OCI-LY1 (cell line): ENCODE measurements around the gene MAP7D1.

Source experiments
- H2AFZ ChIP-seq: fragments of 200-600 bp; sonication (generic), shearing (Covaris generic); 2 replicates; pipeline ENCODE4 v1.6.0; 2014; ENCODE audit warnings: antibody characterized with exemption, mild to moderate bottlenecking, low read length
- H3F3A ChIP-seq: fragments of 200-600 bp; sonication (generic), shearing (Covaris generic); 2 replicates; pipeline ENCODE4 v1.6.0; 2014; ENCODE audit warnings: mild to moderate bottlenecking, antibody characterized with exemption, low read length, moderate library complexity; ENCODE audit not compliant: insufficient read depth
- H3K27ac ChIP-seq: fragments of 200-600 bp; sonication (generic); 2 replicates; pipeline ENCODE4 v1.5.1; 2014; ENCODE audit warnings: low read length, mixed run types, mild to moderate bottlenecking, low read depth; ENCODE audit not compliant: poor library complexity, severe bottlenecking
- H3K27me3 ChIP-seq: fragments of 200-600 bp; sonication (generic); 2 replicates; pipeline ENCODE4 v1.6.0; 2014; ENCODE audit warnings: antibody characterized with exemption, mild to moderate bottlenecking, low read length, moderate library complexity; ENCODE audit not compliant: insufficient read depth
- H3K36me3 ChIP-seq: fragments of 200-600 bp; sonication (generic); 2 replicates; pipeline ENCODE4 v1.6.1; 2014; ENCODE audit warnings: mild to moderate bottlenecking, antibody characterized with exemption, low read length, moderate library complexity, mixed read lengths; ENCODE audit not compliant: insufficient read depth
- H3K4me1 ChIP-seq: fragments of 200-600 bp; sonication (generic); 2 replicates; pipeline ENCODE4 v1.5.1; 2014; ENCODE audit warnings: mild to moderate bottlenecking, low read length, moderate library complexity; ENCODE audit not compliant: insufficient read depth, severe bottlenecking
- H3K4me2 ChIP-seq: fragments of 200-600 bp; sonication (generic), shearing (Covaris generic); 2 replicates; pipeline ENCODE4 v1.6.1; 2014; ENCODE audit warnings: low read length
- H3K4me3 ChIP-seq: fragments of 200-600 bp; sonication (generic); 2 replicates; pipeline ENCODE4 v1.5.1; 2014; ENCODE audit warnings: low read length, low read depth, mild to moderate bottlenecking, mixed read lengths; ENCODE audit not compliant: poor library complexity, severe bottlenecking
- H3K79me2 ChIP-seq: fragments of 200-600 bp; shearing (Covaris generic); 2 replicates; pipeline ENCODE4 v1.6.1; 2016; ENCODE audit warnings: mixed run types, low read length, mixed read lengths; ENCODE audit not compliant: insufficient read depth
- H3K9ac ChIP-seq: fragments of 200-600 bp; sonication (generic), shearing (Covaris generic); 2 replicates; pipeline ENCODE4 v1.6.1; 2014; ENCODE audit warnings: mild to moderate bottlenecking, low read length, mixed read lengths
- H3K9me2 ChIP-seq: fragments of 200-600 bp; sonication (generic), shearing (Covaris generic); 2 replicates; pipeline ENCODE4 v1.6.1; 2014; ENCODE audit warnings: low read depth, mild to moderate bottlenecking, low read length, mixed read lengths
- H3K9me3 ChIP-seq: fragments of 200-600 bp; shearing (Covaris generic); 2 replicates; pipeline ENCODE4 v1.6.1; 2014; ENCODE audit warnings: low read length, mixed read lengths
- H4K20me1 ChIP-seq: fragments of 200-600 bp; sonication (generic), shearing (Covaris generic); 2 replicates; pipeline ENCODE4 v1.6.0; 2016; ENCODE audit warnings: mild to moderate bottlenecking, low read length; ENCODE audit not compliant: insufficient read depth
- EZH2 ChIP-seq: fragments of 200-600 bp; sonication (generic), shearing (Covaris generic); IDR thresholded peaks from 2 replicates; pipeline ENCODE4 v1.8.0; 2017; ENCODE audit warnings: borderline replicate concordance, mixed run types, mild to moderate bottlenecking, antibody characterized with exemption, low read length, moderate library complexity, mixed read lengths
- TF ChIP-seq, protein P1 (sequence below): fragments of 200-600 bp; sonication (generic), shearing (Covaris generic); IDR thresholded peaks from 2 replicates; pipeline ENCODE4 v1.5.1; 2017; ENCODE audit warnings: mild to moderate bottlenecking, antibody characterized with exemption, low read length, moderate library complexity, mixed read lengths

MAP7D1 gene

DNA sequence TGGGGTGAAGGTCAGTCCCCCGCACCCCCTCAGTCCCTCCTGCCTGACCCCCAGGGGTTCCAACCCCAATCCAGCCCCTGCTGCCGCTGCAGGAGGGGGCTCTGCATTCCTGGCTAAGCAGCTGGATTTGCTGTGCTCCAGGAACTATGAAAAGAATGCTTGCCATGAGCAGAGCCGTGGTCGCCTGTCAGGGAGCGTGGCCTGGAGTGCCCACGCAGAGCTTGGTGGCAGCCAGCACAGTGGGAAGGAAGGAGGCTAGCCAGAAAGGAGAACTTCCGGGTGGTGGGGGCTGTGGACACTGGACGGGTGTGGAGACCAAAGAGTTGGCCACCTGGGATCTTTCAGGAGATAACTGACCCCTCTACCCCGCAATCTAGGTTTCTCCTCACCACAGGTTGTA lies 36.5 kb upstream of the MAP7D1 start:
- no peak for TF ChIP-seq EZH2
- TF ChIP-seq, protein P1, sequence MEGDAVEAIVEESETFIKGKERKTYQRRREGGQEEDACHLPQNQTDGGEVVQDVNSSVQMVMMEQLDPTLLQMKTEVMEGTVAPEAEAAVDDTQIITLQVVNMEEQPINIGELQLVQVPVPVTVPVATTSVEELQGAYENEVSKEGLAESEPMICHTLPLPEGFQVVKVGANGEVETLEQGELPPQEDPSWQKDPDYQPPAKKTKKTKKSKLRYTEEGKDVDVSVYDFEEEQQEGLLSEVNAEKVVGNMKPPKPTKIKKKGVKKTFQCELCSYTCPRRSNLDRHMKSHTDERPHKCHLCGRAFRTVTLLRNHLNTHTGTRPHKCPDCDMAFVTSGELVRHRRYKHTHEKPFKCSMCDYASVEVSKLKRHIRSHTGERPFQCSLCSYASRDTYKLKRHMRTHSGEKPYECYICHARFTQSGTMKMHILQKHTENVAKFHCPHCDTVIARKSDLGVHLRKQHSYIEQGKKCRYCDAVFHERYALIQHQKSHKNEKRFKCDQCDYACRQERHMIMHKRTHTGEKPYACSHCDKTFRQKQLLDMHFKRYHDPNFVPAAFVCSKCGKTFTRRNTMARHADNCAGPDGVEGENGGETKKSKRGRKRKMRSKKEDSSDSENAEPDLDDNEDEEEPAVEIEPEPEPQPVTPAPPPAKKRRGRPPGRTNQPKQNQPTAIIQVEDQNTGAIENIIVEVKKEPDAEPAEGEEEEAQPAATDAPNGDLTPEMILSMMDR, result no peak
- no peak overlapping the region for H3K9ac ChIP-seq
- H2AFZ ChIP-seq, result no peak overlapping the region
- no peaks in the 10 kb centered on the region for H3K36me3 ChIP-seq
- no peaks in the 10 kb centered on the region for H3K9me2 ChIP-seq
- no peaks in the 10 kb centered on the region for H3K79me2 ChIP-seq
- H3K4me3 ChIP-seq, result no peak overlapping the region
- H3K4me1 ChIP-seq, result peaks cover 17% of the 10 kb centered on the region
- no peak overlapping the region for H3K27ac ChIP-seq
- H4K20me1 ChIP-seq, result no peaks in the 10 kb centered on the region
- H3K9me3 ChIP-seq, result no peaks in the 10 kb centered on the region
- no peaks in the 10 kb centered on the region for H3F3A ChIP-seq
- H3K27me3 ChIP-seq, result peaks cover 12% of the 10 kb centered on the region
- no peak overlapping the region for H3K4me2 ChIP-seq

DNA sequence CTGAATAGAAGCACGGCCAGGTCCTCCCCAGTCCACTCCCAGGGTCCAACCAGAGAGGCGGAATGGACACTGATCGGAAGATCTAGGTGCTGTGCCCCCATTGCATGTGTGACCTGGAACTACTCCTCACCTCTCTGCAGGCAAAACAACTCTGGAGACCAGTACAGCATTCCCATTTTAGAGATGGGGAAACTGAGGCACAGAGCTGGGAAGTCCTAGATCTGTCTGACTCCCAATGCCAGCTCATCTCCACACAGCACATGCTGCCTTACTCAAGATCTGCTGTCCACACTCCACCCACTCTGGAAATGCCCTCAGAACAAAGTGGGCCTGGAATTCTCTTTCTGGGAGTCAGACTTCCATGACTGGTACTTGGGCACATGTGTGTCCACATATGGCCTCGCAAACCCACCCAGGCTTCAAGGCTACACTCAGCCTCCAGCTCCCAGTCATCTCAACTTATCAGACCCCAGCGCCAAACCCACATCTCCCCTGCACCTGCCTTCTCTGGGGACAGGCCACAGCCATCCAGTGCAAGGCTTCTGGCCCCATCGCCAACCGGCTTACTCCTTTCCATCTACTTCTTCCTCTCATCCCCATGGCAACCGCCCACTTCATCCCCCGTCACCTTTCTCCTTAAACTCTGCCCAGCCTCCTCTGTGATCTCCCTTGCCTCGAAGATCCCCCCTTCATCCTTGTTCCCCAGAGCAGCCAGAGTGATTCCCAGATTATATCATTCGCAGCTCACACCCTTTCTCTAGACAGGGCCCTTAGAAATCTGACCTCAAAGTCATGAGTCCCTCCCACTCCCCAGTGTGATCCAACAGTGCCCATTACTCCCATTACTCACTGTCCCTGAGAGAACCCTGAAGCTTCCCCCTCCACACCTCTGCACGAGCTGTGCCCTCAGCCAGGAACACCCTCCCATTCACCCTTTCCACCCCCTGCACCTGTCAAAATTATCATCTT lies 33.6 kb upstream of the MAP7D1 start:
- H2AFZ ChIP-seq, result no peak overlapping the region
- no peaks in the 10 kb centered on the region for H3K79me2 ChIP-seq
- no peaks in the 10 kb centered on the region for H3F3A ChIP-seq
- H3K4me3 ChIP-seq, result no peak overlapping the region
- H3K9ac ChIP-seq, result no peak overlapping the region
- no peaks in the 10 kb centered on the region for H3K9me3 ChIP-seq
- no peak for TF ChIP-seq EZH2
- TF ChIP-seq, protein P1, result no peak
- no peaks in the 10 kb centered on the region for H3K9me2 ChIP-seq
- no peaks in the 10 kb centered on the region for H3K36me3 ChIP-seq
- H3K4me1 ChIP-seq, result peaks cover 25% of the 10 kb centered on the region
- peak overlapping the region; percentile 37; the same call in 1 of the 2 replicates for H3K4me2 ChIP-seq
- no peak overlapping the region for H3K27ac ChIP-seq
- H3K27me3 ChIP-seq, result peaks cover 12% of the 10 kb centered on the region
- H4K20me1 ChIP-seq, result no peaks in the 10 kb centered on the region

DNA sequence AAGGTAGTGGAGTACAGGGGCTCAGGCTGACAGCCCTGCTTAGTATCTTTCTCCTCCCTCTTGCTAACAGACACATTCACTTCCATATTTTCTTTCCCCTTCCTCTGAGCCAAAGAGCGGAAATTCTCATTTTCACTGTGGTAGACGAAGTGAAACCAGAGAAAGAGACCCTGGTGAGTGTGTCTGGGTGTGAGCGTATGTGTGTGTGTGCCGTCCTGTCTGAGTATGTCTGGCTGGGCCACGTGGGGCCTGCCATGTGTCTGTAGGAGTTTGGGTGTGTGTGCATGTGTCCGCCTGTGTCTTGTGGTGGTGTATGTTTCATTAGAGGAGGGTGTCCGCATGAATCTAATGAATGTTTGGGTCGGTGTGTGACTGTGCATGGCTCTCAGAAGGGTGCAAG lies 32.6 kb upstream of the MAP7D1 start:
- peaks cover 10% of the 10 kb centered on the region for H3K27me3 ChIP-seq
- H3K9ac ChIP-seq, result 0 out of 2 replicates have a peak overlapping the region, but pooled peaks have one; percentile 2
- peaks cover 25% of the 10 kb centered on the region for H3K4me1 ChIP-seq
- no peak overlapping the region for H2AFZ ChIP-seq
- H3K79me2 ChIP-seq, result no peaks in the 10 kb centered on the region
- H3K9me2 ChIP-seq, result no peaks in the 10 kb centered on the region
- no peaks in the 10 kb centered on the region for H3K9me3 ChIP-seq
- H3K4me3 ChIP-seq, result peak overlapping the region; percentile 5
- no peaks in the 10 kb centered on the region for H3F3A ChIP-seq
- H4K20me1 ChIP-seq, result no peaks in the 10 kb centered on the region
- no peaks in the 10 kb centered on the region for H3K36me3 ChIP-seq
- no peak overlapping the region for H3K27ac ChIP-seq
- H3K4me2 ChIP-seq, result peak overlapping the region; percentile 37; the same call in 1 of the 2 replicates
- TF ChIP-seq, protein P1, result no peak
- no peak for TF ChIP-seq EZH2
